OCI-LY1 (cell line): ENCODE results near the gene SLC33A1.
A peak's percentile ranks its signal among the peaks of the same experiment; 100 is the strongest.

Source experiments
- H2AFZ ChIP-seq: fragments of 200-600 bp; sonication (generic), shearing (Covaris generic); 2 replicates; pipeline ENCODE4 v1.6.0; 2014; ENCODE audit warnings: antibody characterized with exemption, mild to moderate bottlenecking, low read length
- H3F3A ChIP-seq: fragments of 200-600 bp; sonication (generic), shearing (Covaris generic); 2 replicates; pipeline ENCODE4 v1.6.0; 2014; ENCODE audit warnings: mild to moderate bottlenecking, antibody characterized with exemption, low read length, moderate library complexity; ENCODE audit not compliant: insufficient read depth
- H3K27ac ChIP-seq: fragments of 200-600 bp; sonication (generic); 2 replicates; pipeline ENCODE4 v1.5.1; 2014; ENCODE audit warnings: low read length, mixed run types, mild to moderate bottlenecking, low read depth; ENCODE audit not compliant: poor library complexity, severe bottlenecking
- H3K27me3 ChIP-seq: fragments of 200-600 bp; sonication (generic); 2 replicates; pipeline ENCODE4 v1.6.0; 2014; ENCODE audit warnings: antibody characterized with exemption, mild to moderate bottlenecking, low read length, moderate library complexity; ENCODE audit not compliant: insufficient read depth
- H3K36me3 ChIP-seq: fragments of 200-600 bp; sonication (generic); 2 replicates; pipeline ENCODE4 v1.6.1; 2014; ENCODE audit warnings: mild to moderate bottlenecking, antibody characterized with exemption, low read length, moderate library complexity, mixed read lengths; ENCODE audit not compliant: insufficient read depth
- H3K4me1 ChIP-seq: fragments of 200-600 bp; sonication (generic); 2 replicates; pipeline ENCODE4 v1.5.1; 2014; ENCODE audit warnings: mild to moderate bottlenecking, low read length, moderate library complexity; ENCODE audit not compliant: insufficient read depth, severe bottlenecking
- H3K4me2 ChIP-seq: fragments of 200-600 bp; sonication (generic), shearing (Covaris generic); 2 replicates; pipeline ENCODE4 v1.6.1; 2014; ENCODE audit warnings: low read length
- H3K4me3 ChIP-seq: fragments of 200-600 bp; sonication (generic); 2 replicates; pipeline ENCODE4 v1.5.1; 2014; ENCODE audit warnings: low read length, low read depth, mild to moderate bottlenecking, mixed read lengths; ENCODE audit not compliant: poor library complexity, severe bottlenecking
- H3K79me2 ChIP-seq: fragments of 200-600 bp; shearing (Covaris generic); 2 replicates; pipeline ENCODE4 v1.6.1; 2016; ENCODE audit warnings: mixed run types, low read length, mixed read lengths; ENCODE audit not compliant: insufficient read depth
- H3K9ac ChIP-seq: fragments of 200-600 bp; sonication (generic), shearing (Covaris generic); 2 replicates; pipeline ENCODE4 v1.6.1; 2014; ENCODE audit warnings: mild to moderate bottlenecking, low read length, mixed read lengths
- H3K9me2 ChIP-seq: fragments of 200-600 bp; sonication (generic), shearing (Covaris generic); 2 replicates; pipeline ENCODE4 v1.6.1; 2014; ENCODE audit warnings: low read depth, mild to moderate bottlenecking, low read length, mixed read lengths
- H3K9me3 ChIP-seq: fragments of 200-600 bp; shearing (Covaris generic); 2 replicates; pipeline ENCODE4 v1.6.1; 2014; ENCODE audit warnings: low read length, mixed read lengths
- H4K20me1 ChIP-seq: fragments of 200-600 bp; sonication (generic), shearing (Covaris generic); 2 replicates; pipeline ENCODE4 v1.6.0; 2016; ENCODE audit warnings: mild to moderate bottlenecking, low read length; ENCODE audit not compliant: insufficient read depth
- EZH2 ChIP-seq: fragments of 200-600 bp; sonication (generic), shearing (Covaris generic); IDR thresholded peaks from 2 replicates; pipeline ENCODE4 v1.8.0; 2017; ENCODE audit warnings: borderline replicate concordance, mixed run types, mild to moderate bottlenecking, antibody characterized with exemption, low read length, moderate library complexity, mixed read lengths
- TF ChIP-seq, protein P1 (sequence below): fragments of 200-600 bp; sonication (generic), shearing (Covaris generic); IDR thresholded peaks from 2 replicates; pipeline ENCODE4 v1.5.1; 2017; ENCODE audit warnings: mild to moderate bottlenecking, antibody characterized with exemption, low read length, moderate library complexity, mixed read lengths

SLC33A1 gene

DNA sequence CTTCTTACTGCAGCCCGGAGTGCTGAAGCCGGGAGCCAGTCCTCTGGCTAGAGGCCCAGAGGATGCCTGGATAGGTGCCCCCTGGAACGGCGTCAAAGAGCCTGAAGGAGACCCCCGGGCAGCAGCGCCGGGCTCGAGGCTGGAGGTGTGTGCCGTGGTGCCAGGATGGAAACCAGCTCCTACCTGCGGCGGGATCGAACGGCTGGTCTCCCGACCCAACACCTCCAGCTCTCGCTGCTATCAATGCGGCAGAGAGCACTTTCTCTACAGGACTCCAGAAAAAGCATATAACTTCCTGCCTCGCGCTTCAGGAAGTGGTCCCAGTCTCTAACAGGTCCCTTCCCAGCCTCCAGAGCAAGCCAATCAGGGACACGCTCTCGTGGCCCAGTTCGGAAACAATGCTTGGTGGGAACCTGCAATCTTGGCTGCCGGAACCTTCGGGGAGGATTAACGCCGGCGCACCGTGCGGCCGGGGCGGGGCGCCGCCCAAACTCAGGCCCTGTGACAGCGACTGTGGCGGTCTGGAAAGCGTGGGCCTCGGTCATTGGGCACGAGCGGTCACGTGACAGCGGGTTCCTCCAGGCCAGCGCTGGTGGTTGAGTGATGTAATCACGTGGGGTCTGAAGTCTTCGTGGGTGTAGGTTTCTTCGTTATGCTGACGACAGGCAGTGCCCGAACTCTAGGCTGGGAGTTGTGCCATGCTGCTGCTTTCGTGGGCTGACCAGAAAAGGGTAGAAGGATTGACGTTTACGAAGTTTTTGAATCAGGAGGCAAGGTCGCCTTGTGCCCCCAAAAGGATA is at the start of gene SLC33A1:
Gene SLC33A1 (minus strand): TSS at position 287 of the 800 bp plus-strand sequence. CDS start 430 bp downstream, outside the sequence.
- Histone ChIP-seq H3K9me3 (no peaks in the 10 kb centered on the region), H4K20me1 (no peaks in the 10 kb centered on the region), H2AFZ (no peak within 1 kb of the TSS), H3K27me3 (no peaks in the 10 kb centered on the region), H3K79me2 (peaks cover 35% of the 10 kb centered on the region), H3K9ac (peak within 1 kb of the TSS; percentile 93), H3K36me3 (peaks cover 6% of the 10 kb centered on the region; the same call in 1 of the 2 replicates), H3K4me3 (peak within 1 kb of the TSS; percentile 97), H3K4me1 (peaks cover 38% of the 10 kb centered on the region), H3F3A (0 out of 2 replicates have a peak, but pooled peaks cover 4% of the 10 kb centered on the region), H3K27ac (peak within 1 kb of the TSS; percentile 52), H3K4me2 (peak within 1 kb of the TSS; percentile 80), H3K9me2 (no peaks in the 10 kb centered on the region)
- TF ChIP-seq, protein P1, sequence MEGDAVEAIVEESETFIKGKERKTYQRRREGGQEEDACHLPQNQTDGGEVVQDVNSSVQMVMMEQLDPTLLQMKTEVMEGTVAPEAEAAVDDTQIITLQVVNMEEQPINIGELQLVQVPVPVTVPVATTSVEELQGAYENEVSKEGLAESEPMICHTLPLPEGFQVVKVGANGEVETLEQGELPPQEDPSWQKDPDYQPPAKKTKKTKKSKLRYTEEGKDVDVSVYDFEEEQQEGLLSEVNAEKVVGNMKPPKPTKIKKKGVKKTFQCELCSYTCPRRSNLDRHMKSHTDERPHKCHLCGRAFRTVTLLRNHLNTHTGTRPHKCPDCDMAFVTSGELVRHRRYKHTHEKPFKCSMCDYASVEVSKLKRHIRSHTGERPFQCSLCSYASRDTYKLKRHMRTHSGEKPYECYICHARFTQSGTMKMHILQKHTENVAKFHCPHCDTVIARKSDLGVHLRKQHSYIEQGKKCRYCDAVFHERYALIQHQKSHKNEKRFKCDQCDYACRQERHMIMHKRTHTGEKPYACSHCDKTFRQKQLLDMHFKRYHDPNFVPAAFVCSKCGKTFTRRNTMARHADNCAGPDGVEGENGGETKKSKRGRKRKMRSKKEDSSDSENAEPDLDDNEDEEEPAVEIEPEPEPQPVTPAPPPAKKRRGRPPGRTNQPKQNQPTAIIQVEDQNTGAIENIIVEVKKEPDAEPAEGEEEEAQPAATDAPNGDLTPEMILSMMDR, result peak; percentile 10; the same call in 1 of the 2 replicates
- TF ChIP-seq EZH2, result no peak

DNA sequence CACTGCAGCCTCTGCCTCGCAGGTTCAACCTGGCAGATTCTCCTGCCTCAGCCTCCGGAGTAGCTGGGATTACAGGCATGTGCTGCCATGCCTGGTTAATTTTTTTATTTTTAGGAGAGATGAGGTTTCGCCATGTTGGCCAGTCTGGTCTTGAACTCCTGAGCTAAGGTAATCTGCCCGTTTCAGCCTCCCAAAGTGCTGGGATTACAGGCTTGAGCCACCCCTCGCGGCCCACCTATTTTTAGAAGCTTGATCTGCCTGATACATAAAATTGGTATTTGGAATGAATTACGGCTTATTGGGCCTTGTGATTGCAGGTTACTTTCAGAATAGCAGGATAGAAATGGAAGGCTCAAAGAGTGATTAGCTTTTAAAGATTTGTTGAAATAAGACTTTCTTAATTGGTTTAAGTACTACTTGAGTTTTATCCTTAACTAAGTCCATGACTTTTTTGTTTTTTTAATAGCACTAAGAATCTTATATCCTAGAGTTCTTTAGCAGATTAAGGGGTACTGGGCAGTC is 41.2 kb upstream of the SLC33A1 start:
- no peak overlapping the region for H3K4me2 ChIP-seq
- H3K79me2 ChIP-seq, result peaks cover 40% of the 10 kb centered on the region
- H3K27me3 ChIP-seq, result no peaks in the 10 kb centered on the region
- H3K9me3 ChIP-seq, result no peaks in the 10 kb centered on the region
- TF ChIP-seq EZH2, result no peak
- TF ChIP-seq, protein P1, result no peak
- no peak overlapping the region for H3K27ac ChIP-seq
- H3F3A ChIP-seq, result peaks cover 3% of the 10 kb centered on the region; the same call in 1 of the 2 replicates
- H3K36me3 ChIP-seq, result peaks cover 79% of the 10 kb centered on the region
- H4K20me1 ChIP-seq, result no peaks in the 10 kb centered on the region
- no peak overlapping the region for H3K9ac ChIP-seq
- H3K9me2 ChIP-seq, result no peaks in the 10 kb centered on the region
- H2AFZ ChIP-seq, result no peak overlapping the region
- H3K4me1 ChIP-seq, result no peaks in the 10 kb centered on the region
- no peak overlapping the region for H3K4me3 ChIP-seq

GRCh38 chr3:155891321-155891720 is 37.1 kb upstream of the SLC33A1 start:
- no peak overlapping the region for H3K9ac ChIP-seq
- H2AFZ ChIP-seq, result no peak overlapping the region
- peaks cover 40% of the 10 kb centered on the region for H3K36me3 ChIP-seq
- H3K9me3 ChIP-seq, result no peaks in the 10 kb centered on the region
- H3F3A ChIP-seq, result no peaks in the 10 kb centered on the region
- no peak overlapping the region for H3K4me3 ChIP-seq
- peaks cover 11% of the 10 kb centered on the region for H3K4me1 ChIP-seq
- H3K9me2 ChIP-seq, result no peaks in the 10 kb centered on the region
- peaks cover 77% of the 10 kb centered on the region for H3K79me2 ChIP-seq
- no peaks in the 10 kb centered on the region for H3K27me3 ChIP-seq
- no peak overlapping the region for H3K4me2 ChIP-seq
- H4K20me1 ChIP-seq, result no peaks in the 10 kb centered on the region; the same call in 1 of the 2 replicates
- H3K27ac ChIP-seq, result no peak overlapping the region
- TF ChIP-seq EZH2, result no peak
- TF ChIP-seq, protein P1, result no peak
